H1 (cell line): Measurements from ENCODE around the gene RBM4. TPM values are rescaled to one million over a fixed set of nuclear protein-coding genes. Genes with fewer than 3 reads are reported as not detected.

ENCODE experiments used
- CBX5 ChIP-seq: fragments of 300-800, 300-1000 bp; sonication (generic); IDR thresholded peaks from 2 replicates; pipeline ENCODE4 v1.7.1; 2016; ENCODE audit warnings: antibody characterized with exemption, low read length, low read depth
- CEBPB ChIP-seq: IDR thresholded peaks from 2 replicates; pipeline ENCODE4 v1.6.1; 2012; ENCODE audit warnings: low read depth, low read length
- CHD1 ChIP-seq: IDR thresholded peaks from 2 replicates; pipeline ENCODE4 v1.6.1; 2012; ENCODE audit warnings: low read depth, low read length, improper control_type of control experiment
- CREB1 ChIP-seq: IDR thresholded peaks from 2 replicates; pipeline ENCODE4 v1.6.1; 2012; ENCODE audit warnings: inconsistent platforms
- CTBP2 ChIP-seq: IDR thresholded peaks from 2 replicates; pipeline ENCODE4 v1.7.0; 2011; ENCODE audit warnings: borderline replicate concordance, mild to moderate bottlenecking, moderate library complexity, mixed read lengths, low read length; ENCODE audit not compliant: insufficient read depth, insufficient read length
- NANOG ChIP-seq: IDR thresholded peaks from 2 replicates; pipeline ENCODE4 v1.6.1; 2011; ENCODE audit warnings: low read length, low read depth, mild to moderate bottlenecking, inconsistent platforms; ENCODE audit not compliant: insufficient read depth, poor library complexity, severe bottlenecking
- SP2 ChIP-seq: IDR thresholded peaks from 2 replicates; pipeline ENCODE4 v1.6.1; 2012; ENCODE audit warnings: mild to moderate bottlenecking, low read length, inconsistent platforms
- polyA plus RNA-seq, 7 experiments: library from polyadenylated mRNA; depleted of rRNA in 3 of 7; stranded (reverse) in 5 of 7; unstranded in 2 of 7; fragments of >200 nt in 5 of 7; fragments of 200-250 nt in 2 of 7; gene quantifications; 1 replicate in 5 of 7; 2 replicates in 1 of 7; 4 replicates in 1 of 7; pipeline versions ENCODE4 v1.2.1 to v1.2.3, GENCODE V29; 2011 to 2013; ENCODE audit warnings: missing spikeins in 2 of 7, mixed read lengths in 2 of 7
- total RNA-seq: library from RNA; stranded (reverse); fragmentation: NEBNext Ultra II Directional; extraction: Animal tissue kit (Norgen Biotek cat#: 25700); gene quantifications from 2 replicates; pipeline ENCODE4 v1.2.1, GENCODE V29; 2021
- TF ChIP-seq, protein P1 (sequence below): fragments of 300-600 bp; sonication (generic); IDR thresholded peaks from 2 replicates; pipeline ENCODE4 v1.7.1; 2012; ENCODE audit warnings: low read length, moderate library complexity, mild to moderate bottlenecking, inconsistent platforms; ENCODE audit not compliant: insufficient replicate concordance

Gene RBM4
- total and polyA plus RNA-seq, 2 of the 8 experiments (the other 6 are each of a cell fraction or from before 2014, with no cell fraction given) = 192 to 330 TPM

DNA sequence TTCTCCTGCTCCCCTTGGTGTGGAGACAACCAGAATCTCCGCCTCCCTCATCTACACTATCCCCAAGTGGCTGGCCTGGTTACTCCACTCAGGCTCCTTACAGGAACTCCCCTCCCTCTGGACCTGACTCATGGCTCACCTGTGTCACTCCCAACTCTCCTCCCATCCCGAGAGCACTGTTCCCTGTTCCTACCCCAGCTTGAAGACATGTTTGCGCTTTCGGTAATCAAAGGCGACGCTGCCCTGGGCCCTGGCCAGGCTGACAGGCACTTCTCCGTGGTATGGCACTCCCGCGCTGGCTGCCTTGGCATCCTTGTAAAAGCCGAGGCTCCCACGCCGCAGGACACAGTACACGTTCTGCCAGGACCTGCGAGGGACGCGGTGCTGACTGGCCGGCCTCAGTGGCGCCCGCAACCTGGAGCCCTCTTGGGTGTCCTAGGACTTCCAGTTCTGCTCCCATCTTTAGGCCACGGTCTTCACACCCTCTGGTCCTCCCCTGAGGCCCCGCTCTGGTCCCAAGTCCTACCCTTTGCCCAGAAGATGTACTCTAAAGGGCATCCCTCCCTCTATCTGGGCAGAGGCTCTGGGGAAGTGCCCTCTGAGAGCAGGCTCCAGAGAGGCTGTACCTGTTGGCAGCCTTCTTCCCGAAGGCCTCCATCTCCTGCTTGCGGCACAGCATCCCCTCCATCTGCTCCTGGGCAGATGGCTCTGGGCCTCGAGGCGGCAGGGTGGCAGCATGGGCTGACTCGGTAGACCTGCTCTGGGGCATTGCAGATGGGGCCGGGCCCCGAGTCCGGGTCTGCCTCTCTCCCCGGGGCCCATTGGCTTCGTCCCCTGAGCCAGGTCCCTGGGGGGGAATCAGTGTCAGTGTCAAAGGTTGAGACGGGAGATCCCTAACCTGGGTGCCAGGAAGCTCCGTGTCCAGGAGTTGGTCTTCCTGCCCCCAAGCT, 48.6 kb downstream of the RBM4 start (continued):
- TF ChIP-seq NANOG (no peak), CHD1 (no peak), CREB1 (no peak), SP2 (no peak), CBX5 (no peak), CTBP2 (no peak), CEBPB (no peak)
- TF ChIP-seq, protein P1, sequence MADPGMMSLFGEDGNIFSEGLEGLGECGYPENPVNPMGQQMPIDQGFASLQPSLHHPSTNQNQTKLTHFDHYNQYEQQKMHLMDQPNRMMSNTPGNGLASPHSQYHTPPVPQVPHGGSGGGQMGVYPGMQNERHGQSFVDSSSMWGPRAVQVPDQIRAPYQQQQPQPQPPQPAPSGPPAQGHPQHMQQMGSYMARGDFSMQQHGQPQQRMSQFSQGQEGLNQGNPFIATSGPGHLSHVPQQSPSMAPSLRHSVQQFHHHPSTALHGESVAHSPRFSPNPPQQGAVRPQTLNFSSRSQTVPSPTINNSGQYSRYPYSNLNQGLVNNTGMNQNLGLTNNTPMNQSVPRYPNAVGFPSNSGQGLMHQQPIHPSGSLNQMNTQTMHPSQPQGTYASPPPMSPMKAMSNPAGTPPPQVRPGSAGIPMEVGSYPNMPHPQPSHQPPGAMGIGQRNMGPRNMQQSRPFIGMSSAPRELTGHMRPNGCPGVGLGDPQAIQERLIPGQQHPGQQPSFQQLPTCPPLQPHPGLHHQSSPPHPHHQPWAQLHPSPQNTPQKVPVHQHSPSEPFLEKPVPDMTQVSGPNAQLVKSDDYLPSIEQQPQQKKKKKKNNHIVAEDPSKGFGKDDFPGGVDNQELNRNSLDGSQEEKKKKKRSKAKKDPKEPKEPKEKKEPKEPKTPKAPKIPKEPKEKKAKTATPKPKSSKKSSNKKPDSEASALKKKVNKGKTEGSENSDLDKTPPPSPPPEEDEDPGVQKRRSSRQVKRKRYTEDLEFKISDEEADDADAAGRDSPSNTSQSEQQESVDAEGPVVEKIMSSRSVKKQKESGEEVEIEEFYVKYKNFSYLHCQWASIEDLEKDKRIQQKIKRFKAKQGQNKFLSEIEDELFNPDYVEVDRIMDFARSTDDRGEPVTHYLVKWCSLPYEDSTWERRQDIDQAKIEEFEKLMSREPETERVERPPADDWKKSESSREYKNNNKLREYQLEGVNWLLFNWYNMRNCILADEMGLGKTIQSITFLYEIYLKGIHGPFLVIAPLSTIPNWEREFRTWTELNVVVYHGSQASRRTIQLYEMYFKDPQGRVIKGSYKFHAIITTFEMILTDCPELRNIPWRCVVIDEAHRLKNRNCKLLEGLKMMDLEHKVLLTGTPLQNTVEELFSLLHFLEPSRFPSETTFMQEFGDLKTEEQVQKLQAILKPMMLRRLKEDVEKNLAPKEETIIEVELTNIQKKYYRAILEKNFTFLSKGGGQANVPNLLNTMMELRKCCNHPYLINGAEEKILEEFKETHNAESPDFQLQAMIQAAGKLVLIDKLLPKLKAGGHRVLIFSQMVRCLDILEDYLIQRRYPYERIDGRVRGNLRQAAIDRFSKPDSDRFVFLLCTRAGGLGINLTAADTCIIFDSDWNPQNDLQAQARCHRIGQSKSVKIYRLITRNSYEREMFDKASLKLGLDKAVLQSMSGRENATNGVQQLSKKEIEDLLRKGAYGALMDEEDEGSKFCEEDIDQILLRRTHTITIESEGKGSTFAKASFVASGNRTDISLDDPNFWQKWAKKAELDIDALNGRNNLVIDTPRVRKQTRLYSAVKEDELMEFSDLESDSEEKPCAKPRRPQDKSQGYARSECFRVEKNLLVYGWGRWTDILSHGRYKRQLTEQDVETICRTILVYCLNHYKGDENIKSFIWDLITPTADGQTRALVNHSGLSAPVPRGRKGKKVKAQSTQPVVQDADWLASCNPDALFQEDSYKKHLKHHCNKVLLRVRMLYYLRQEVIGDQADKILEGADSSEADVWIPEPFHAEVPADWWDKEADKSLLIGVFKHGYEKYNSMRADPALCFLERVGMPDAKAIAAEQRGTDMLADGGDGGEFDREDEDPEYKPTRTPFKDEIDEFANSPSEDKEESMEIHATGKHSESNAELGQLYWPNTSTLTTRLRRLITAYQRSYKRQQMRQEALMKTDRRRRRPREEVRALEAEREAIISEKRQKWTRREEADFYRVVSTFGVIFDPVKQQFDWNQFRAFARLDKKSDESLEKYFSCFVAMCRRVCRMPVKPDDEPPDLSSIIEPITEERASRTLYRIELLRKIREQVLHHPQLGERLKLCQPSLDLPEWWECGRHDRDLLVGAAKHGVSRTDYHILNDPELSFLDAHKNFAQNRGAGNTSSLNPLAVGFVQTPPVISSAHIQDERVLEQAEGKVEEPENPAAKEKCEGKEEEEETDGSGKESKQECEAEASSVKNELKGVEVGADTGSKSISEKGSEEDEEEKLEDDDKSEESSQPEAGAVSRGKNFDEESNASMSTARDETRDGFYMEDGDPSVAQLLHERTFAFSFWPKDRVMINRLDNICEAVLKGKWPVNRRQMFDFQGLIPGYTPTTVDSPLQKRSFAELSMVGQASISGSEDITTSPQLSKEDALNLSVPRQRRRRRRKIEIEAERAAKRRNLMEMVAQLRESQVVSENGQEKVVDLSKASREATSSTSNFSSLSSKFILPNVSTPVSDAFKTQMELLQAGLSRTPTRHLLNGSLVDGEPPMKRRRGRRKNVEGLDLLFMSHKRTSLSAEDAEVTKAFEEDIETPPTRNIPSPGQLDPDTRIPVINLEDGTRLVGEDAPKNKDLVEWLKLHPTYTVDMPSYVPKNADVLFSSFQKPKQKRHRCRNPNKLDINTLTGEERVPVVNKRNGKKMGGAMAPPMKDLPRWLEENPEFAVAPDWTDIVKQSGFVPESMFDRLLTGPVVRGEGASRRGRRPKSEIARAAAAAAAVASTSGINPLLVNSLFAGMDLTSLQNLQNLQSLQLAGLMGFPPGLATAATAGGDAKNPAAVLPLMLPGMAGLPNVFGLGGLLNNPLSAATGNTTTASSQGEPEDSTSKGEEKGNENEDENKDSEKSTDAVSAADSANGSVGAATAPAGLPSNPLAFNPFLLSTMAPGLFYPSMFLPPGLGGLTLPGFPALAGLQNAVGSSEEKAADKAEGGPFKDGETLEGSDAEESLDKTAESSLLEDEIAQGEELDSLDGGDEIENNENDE = no peak
